Osteocyte (in vitro differentiated cells): ENCODE results near the gene TAF1B. TPM values are rescaled to one million over a fixed set of nuclear protein-coding genes. Genes with fewer than 3 reads are reported as not detected.
A peak's percentile ranks its signal among the peaks of the same experiment; 100 is the strongest.

Experiments
- DNase-seq: peaks from one replicate; pipeline ENCODE4 v3.0.0; 2021; ENCODE audit warnings: mixed read lengths; ENCODE audit not compliant: unreplicated experiment; ENCODE audit errors: extremely low spot score
- H3K27ac Mint-ChIP-seq: one replicate; pipeline ENCODE4 v1.8.0; 2021; ENCODE audit warnings: mild to moderate bottlenecking, mixed read lengths; ENCODE audit not compliant: unreplicated experiment
- H3K27me3 Mint-ChIP-seq: one replicate; pipeline ENCODE4 v1.8.0; 2021; ENCODE audit warnings: mixed read lengths; ENCODE audit not compliant: unreplicated experiment
- H3K36me3 Mint-ChIP-seq: one replicate; pipeline ENCODE4 v1.8.0; 2021; ENCODE audit warnings: mixed read lengths; ENCODE audit not compliant: unreplicated experiment
- H3K4me1 Mint-ChIP-seq: one replicate; pipeline ENCODE4 v1.8.0; 2021; ENCODE audit warnings: mixed read lengths; ENCODE audit not compliant: unreplicated experiment
- H3K4me3 Mint-ChIP-seq: one replicate; pipeline ENCODE4 v1.8.0; 2021; ENCODE audit warnings: mild to moderate bottlenecking, moderate library complexity, mixed read lengths; ENCODE audit not compliant: unreplicated experiment
- H3K9me3 Mint-ChIP-seq: one replicate; pipeline ENCODE4 v1.8.0; 2021; ENCODE audit warnings: mixed read lengths; ENCODE audit not compliant: unreplicated experiment
- CTCF ChIP-seq: fragments of 200-600 bp; sonication (generic); IDR thresholded peaks from 2 replicates; pipeline ENCODE4 v1.5.0; 2021; ENCODE audit warnings: antibody characterized with exemption, mild to moderate bottlenecking, moderate library complexity
- total RNA-seq: library from RNA; stranded (reverse); gene quantifications from 2 replicates; pipeline ENCODE4 v1.2.1, GENCODE V29; 2021

TAF1B gene
- total RNA-seq, 1 donor from 2014 or later: 23.0 TPM

GRCh38 chr2:9836074-9836473 is 7.2 kb upstream of the TAF1B start:
- no peaks in the 10 kb centered on the region for H3K9me3 Mint-ChIP-seq
- H3K27ac Mint-ChIP-seq: no peak overlapping the region
- no peaks in the 10 kb centered on the region for H3K36me3 Mint-ChIP-seq

GRCh38 chr2:9836517-9836916 is 6.8 kb upstream of the TAF1B start:
- Mint-ChIP-seq H3K9me3 (no peaks in the 10 kb centered on the region), H3K27ac (no peak overlapping the region), H3K27me3 (peaks cover 3% of the 10 kb centered on the region), H3K4me1 (peaks cover 5% of the 10 kb centered on the region), H3K4me3 (no peak overlapping the region), H3K36me3 (no peaks in the 10 kb centered on the region)
- no peak for TF ChIP-seq CTCF
- no peak for DNase-seq

More at GRCh38 chr2:9836074-9836473, 7.2 kb upstream of the TAF1B start:
- H3K4me1 Mint-ChIP-seq: peaks cover 5% of the 10 kb centered on the region
- peaks cover 3% of the 10 kb centered on the region for H3K27me3 Mint-ChIP-seq
- TF ChIP-seq CTCF: no peak
- H3K4me3 Mint-ChIP-seq: no peak overlapping the region
- DNase-seq: no peak

GRCh38 chr2:9837451-9837850 is 5.8 kb upstream of the TAF1B start:
- H3K4me1 Mint-ChIP-seq: peaks cover 5% of the 10 kb centered on the region
- H3K4me3 Mint-ChIP-seq: no peak overlapping the region
- TF ChIP-seq CTCF: no peak
- H3K36me3 Mint-ChIP-seq: no peaks in the 10 kb centered on the region
- no peaks in the 10 kb centered on the region for H3K27me3 Mint-ChIP-seq
- H3K27ac Mint-ChIP-seq: no peak overlapping the region
- no peak for DNase-seq
- H3K9me3 Mint-ChIP-seq: no peaks in the 10 kb centered on the region

GRCh38 chr2:9838391-9838790 is 4.9 kb upstream of the TAF1B start:
- no peak for DNase-seq
- no peaks in the 10 kb centered on the region for H3K36me3 Mint-ChIP-seq
- no peak overlapping the region for H3K27ac Mint-ChIP-seq
- no peaks in the 10 kb centered on the region for H3K27me3 Mint-ChIP-seq
- peaks cover 8% of the 10 kb centered on the region for H3K4me1 Mint-ChIP-seq
- no peaks in the 10 kb centered on the region for H3K9me3 Mint-ChIP-seq
- no peak overlapping the region for H3K4me3 Mint-ChIP-seq
- TF ChIP-seq CTCF: no peak

- no peak for TF ChIP-seq CTCF
- peak overlapping the region; percentile 96 for H3K4me3 Mint-ChIP-seq
Observed at GRCh38 chr2:9842487-9843228, 616 bp upstream of the TAF1B start.

More at GRCh38 chr2:9842487-9843228, 616 bp upstream of the TAF1B start:
- H3K4me1 Mint-ChIP-seq: peaks cover 32% of the 10 kb centered on the region
- H3K27me3 Mint-ChIP-seq: no peaks in the 10 kb centered on the region
- DNase-seq: no peak
- peaks cover 16% of the 10 kb centered on the region for H3K36me3 Mint-ChIP-seq
- H3K9me3 Mint-ChIP-seq: no peaks in the 10 kb centered on the region
- H3K27ac Mint-ChIP-seq: peak overlapping the region; percentile 85
